Ectodermal cell (in vitro differentiated cells): ENCODE data around the gene RFX4.
A peak's percentile ranks its signal among the peaks of the same experiment; 100 is the strongest.

Experiments
- H3K27ac ChIP-seq: 2 replicates; pipeline ENCODE4 v1.7.0; 2013; ENCODE audit warnings: mild to moderate bottlenecking, low read depth, low read length; ENCODE audit not compliant: insufficient read depth, poor library complexity, severe bottlenecking
- H3K27me3 ChIP-seq: 2 replicates; pipeline ENCODE4 v1.7.0; 2013; ENCODE audit warnings: mild to moderate bottlenecking, low read length; ENCODE audit not compliant: insufficient read depth, control insufficient read depth, poor library complexity, severe bottlenecking
- H3K36me3 ChIP-seq: one replicate; pipeline ENCODE4 v1.7.0; 2013; ENCODE audit warnings: low read length; ENCODE audit not compliant: control insufficient read depth, insufficient read depth
- H3K4me1 ChIP-seq: one replicate; pipeline ENCODE4 v1.7.0; 2013; ENCODE audit warnings: low read length; ENCODE audit not compliant: control insufficient read depth, insufficient read depth
- H3K4me3 ChIP-seq: 2 replicates; pipeline ENCODE4 v1.7.0; 2013; ENCODE audit warnings: low read depth, low read length, control low read depth; ENCODE audit not compliant: insufficient read depth
- H3K9me3 ChIP-seq: 2 replicates; pipeline ENCODE4 v1.7.0; 2013; ENCODE audit warnings: mild to moderate bottlenecking, low read length, moderate library complexity; ENCODE audit not compliant: control insufficient read depth
- WGBS, 2 experiments: methylation state at CpG; one replicate each; pipeline ENCODE4 v1.1.7; 2013; ENCODE audit warnings: missing lambda C conversion rate in 2 of 2; 5-methylcytosine and 5-hydroxymethylcytosine counted together

RFX4 gene

DNA sequence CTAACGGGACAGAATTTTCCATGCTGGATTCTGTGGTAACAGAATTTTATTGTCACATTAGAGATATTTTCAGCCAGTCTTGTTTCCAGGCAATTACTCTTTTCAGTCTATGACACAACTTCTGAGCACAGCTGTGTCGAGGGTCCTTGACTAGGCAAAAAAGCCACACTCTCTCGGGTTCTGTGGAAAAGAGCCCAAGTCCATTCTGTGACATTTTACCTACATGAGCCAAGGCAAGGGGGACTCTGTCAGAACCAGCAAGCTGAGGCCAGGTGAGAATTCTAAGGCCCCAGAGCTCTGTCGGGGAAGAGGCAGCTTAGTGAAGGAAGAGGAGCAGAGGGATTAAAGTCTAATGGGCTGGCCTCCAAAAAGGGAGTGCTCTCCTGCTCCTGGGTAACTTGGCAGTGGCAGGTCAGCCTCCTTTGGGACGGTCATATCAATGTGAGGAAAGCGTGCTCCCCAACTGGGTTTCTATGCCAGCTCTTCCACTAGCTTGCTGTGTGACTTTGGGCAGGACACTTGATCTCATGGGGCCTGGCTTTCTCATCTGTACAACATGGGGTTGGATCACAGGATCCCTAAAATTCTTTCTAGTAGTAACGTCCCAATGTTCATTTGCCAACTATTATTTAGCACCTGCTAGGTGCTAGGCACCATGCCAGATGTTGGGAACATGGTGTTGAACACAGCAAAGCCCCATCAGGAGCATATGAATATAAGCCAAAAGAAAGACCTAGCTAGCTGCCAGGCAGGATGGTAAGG is 175.7 kb downstream of the RFX4 start:
- Histone ChIP-seq H3K27ac (no peak overlapping the region), H3K9me3 (no peaks in the 10 kb centered on the region), H3K4me1 (peaks cover 32% of the 10 kb centered on the region), H3K27me3 (no peaks in the 10 kb centered on the region), H3K4me3 (no peak overlapping the region), H3K36me3 (peaks cover 8% of the 10 kb centered on the region)
- WGBS, 2 experiments: 94 to 96% methylated on average over 7 of the region's 7 CpGs

DNA sequence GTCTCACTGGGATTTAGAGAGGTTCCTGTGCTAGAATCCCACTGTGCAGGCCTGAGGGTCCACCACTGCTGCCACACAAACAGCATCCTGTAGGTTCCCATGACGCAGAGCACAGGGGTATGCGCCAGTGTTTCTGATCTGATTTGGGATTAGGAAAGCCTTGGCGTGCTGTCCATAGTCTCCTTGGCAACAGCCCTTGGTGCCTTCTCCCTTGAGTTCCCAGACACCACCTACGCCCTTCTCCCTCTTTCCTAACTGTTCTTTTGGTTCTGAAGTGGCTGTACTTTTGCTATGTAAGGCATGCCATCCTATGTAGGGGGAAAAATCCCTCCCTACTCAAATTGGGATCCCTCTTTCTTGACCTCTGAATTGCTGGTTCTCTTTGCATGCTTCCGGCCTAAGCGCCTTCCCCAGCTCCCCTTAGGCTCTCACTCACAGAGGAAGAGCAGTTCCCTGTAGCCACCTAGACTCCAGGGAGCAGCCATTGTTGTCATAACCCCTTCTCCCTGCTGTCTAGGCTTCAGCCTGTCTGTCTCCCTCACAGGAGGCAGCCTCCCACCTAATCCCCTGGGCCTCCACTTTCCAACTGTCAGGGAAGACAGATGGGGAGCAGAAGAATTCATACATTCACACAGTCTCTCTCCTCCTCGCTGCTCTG is 176.9 kb downstream of the RFX4 start:
- H3K9me3 ChIP-seq: no peaks in the 10 kb centered on the region
- H3K4me3 ChIP-seq: no peak overlapping the region
- no peaks in the 10 kb centered on the region for H3K36me3 ChIP-seq
- no peaks in the 10 kb centered on the region for H3K27me3 ChIP-seq
- H3K4me1 ChIP-seq: peaks cover 42% of the 10 kb centered on the region
- H3K27ac ChIP-seq: peak overlapping the region; percentile 94
- WGBS, 2 experiments: 66 to 71% methylated on average over 7 of the region's 7 CpGs

DNA sequence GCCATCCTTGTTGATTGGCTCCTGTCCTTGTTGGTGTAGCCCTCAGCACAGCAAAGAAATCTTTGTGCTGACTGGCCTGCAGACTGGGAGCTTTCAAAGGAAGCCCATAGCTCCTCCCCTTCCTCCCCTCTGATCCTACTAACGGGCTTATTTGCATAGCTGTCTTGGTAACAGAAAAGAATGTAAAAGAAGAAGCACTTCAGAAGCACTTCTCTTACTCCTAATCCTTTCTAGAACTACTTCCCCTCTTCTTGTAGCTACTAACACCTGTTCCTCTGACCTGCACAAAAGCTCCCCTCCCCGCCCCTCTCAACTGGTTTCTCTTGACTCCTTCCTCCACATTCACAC is 177.4 kb downstream of the RFX4 start:
- peak overlapping the region; percentile 94 for H3K27ac ChIP-seq
- H3K4me1 ChIP-seq: peaks cover 46% of the 10 kb centered on the region
- WGBS, 2 experiments: 20 to 32% methylated on average over 2 of the region's 2 CpGs
- no peaks in the 10 kb centered on the region for H3K36me3 ChIP-seq
- H3K27me3 ChIP-seq: no peaks in the 10 kb centered on the region
- H3K9me3 ChIP-seq: no peaks in the 10 kb centered on the region
- H3K4me3 ChIP-seq: no peak overlapping the region

DNA sequence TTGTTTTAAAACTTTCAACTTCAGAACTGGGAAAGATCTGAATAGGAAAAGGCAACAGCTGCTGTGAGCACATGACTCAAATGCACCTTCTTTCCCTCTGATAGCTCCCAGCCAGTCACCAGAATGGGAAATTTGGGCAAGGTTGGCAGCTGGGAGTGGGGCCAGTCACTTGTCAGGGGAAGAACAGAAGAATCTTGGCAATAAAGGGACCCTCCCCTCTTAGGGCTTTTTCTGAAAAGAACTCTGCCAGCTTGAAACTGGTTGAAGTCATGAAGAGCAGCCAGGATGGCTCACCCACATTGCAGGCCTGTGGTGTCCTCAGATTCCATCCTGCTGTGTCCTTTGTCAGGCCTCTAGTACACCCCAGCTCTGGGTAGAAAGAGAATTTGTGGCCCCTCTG is 181.4 kb downstream of the RFX4 start:
- H3K9me3 ChIP-seq: no peaks in the 10 kb centered on the region
- H3K36me3 ChIP-seq: no peaks in the 10 kb centered on the region
- H3K27ac ChIP-seq: no peak overlapping the region
- H3K27me3 ChIP-seq: no peaks in the 10 kb centered on the region
- peaks cover 62% of the 10 kb centered on the region for H3K4me1 ChIP-seq
- no peak overlapping the region for H3K4me3 ChIP-seq

DNA sequence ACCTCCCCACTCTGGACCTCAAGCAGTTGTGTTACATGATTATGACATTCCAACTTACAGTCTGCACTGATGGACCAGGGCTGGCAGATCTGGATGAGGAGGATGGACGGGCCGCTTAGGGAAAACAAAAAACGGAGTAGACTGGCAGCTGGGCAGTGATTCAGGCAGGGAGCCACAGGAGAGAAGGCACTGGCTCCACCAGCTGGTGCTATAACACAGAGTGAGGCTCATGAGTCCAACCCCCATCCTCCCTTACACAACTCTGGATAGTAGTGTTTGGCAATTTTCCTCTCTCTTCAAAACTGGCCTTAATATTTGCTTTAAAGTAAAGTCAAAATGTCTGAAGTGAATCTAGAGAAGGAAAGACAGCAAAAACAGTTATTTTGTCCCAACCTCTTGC is 181.9 kb downstream of the RFX4 start:
- WGBS, 2 experiments: 89 to 92% methylated on average over 3 of the region's 3 CpGs
- no peak overlapping the region for H3K4me3 ChIP-seq
- H3K27ac ChIP-seq: no peak overlapping the region
- H3K27me3 ChIP-seq: no peaks in the 10 kb centered on the region
- peaks cover 62% of the 10 kb centered on the region for H3K4me1 ChIP-seq
- H3K36me3 ChIP-seq: no peaks in the 10 kb centered on the region
- H3K9me3 ChIP-seq: no peaks in the 10 kb centered on the region

DNA sequence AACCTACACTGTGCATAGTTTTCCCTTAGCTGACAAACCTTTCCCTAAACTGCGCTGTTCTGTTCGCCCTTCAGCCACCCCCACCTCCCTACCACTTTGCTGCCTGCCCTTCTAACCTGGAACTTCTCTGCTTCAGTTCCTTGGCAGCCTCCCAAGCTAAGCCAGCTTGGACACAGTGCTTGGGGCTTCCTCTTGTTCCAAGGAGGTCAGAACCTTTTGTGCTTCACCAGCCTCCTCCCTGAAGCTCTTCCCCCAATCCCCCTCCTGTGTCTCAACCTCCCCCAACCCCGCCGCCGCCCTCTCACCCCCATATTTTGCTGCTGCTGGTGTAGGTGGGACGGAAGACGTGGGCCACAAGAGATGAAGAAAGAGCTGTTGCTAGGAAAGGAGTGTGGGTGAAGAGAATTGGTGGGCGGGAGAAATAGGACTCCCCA is 183.6 kb downstream of the RFX4 start:
- WGBS, 2 experiments: 85 to 92% methylated on average over 2 to 4 of the region's 8 CpGs
- Histone ChIP-seq H3K4me3 (no peak overlapping the region), H3K4me1 (peaks cover 55% of the 10 kb centered on the region), H3K27me3 (no peaks in the 10 kb centered on the region), H3K36me3 (no peaks in the 10 kb centered on the region), H3K27ac (no peak overlapping the region), H3K9me3 (no peaks in the 10 kb centered on the region)

DNA sequence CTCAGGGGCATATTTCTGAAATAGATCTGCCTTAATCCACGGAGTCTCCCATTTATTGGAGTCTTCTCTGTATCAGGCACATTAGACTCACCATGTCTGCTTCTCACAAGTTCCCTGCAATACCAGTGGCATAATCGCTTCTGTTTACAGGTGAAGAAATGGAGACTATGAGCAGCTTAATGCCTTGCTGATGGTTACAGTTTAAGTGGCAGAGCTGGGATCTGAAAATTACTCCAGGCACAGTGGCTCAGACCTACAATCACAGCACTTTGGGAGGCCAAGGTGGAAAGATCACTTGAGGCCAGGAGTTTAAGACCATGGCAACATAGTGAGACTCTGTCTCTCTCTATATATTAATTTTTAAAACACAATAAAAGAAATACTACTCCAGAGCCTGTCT is 184.4 kb downstream of the RFX4 start:
- peak overlapping the region; percentile 73 for H3K27ac ChIP-seq
- H3K27me3 ChIP-seq: no peaks in the 10 kb centered on the region
- H3K9me3 ChIP-seq: no peaks in the 10 kb centered on the region
- H3K36me3 ChIP-seq: no peaks in the 10 kb centered on the region
- H3K4me1 ChIP-seq: peaks cover 55% of the 10 kb centered on the region
- WGBS, 2 experiments: 64 to 71% methylated on average over 2 of the region's 2 CpGs
- H3K4me3 ChIP-seq: no peak overlapping the region

DNA sequence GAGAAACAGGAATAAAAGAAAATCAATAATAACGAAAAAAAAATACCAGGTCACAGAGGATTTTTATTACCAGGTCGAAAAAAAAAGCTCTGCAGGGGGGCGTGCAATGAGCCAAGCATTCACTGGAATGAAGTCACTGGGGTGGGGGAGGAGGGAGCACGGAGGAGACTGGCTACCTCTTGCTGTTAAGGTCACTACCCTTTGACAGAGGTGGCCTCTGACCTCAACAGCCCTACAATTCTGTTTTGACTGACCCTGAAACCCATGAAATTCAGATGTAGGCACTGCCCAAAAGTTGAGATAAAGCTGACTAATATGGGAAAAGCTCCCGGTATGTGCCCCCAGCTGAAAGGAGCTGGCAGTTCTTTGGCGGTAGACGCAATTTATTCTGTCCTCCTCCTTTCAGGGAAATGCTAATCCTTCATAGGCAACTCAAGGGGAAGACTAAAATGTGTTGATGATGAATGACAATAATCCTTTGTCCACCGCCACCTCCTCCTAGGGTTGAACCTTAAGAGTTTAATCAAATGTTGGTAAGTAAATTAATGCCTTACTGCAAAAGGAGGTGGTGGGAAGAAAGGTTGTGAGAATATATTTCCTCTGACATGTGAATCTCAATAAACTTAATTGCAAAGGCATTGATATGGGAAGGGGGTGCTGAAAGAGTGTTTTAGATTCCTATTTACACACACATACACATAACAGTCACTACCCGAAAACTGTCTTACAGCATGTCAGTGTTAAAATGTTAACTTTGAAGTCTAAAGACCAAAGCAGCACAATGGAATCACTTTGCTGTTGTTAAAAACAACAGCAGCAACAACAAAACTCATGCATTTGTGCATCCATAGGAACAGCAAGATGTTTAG is 185.4 kb downstream of the RFX4 start:
- Histone ChIP-seq H3K27me3 (no peaks in the 10 kb centered on the region), H3K36me3 (no peaks in the 10 kb centered on the region), H3K9me3 (no peaks in the 10 kb centered on the region), H3K4me3 (no peak overlapping the region), H3K27ac (peak overlapping the region; percentile 94), H3K4me1 (peaks cover 55% of the 10 kb centered on the region)
- WGBS, 2 experiments: 3 to 6% methylated on average over 9 of the region's 9 CpGs

DNA sequence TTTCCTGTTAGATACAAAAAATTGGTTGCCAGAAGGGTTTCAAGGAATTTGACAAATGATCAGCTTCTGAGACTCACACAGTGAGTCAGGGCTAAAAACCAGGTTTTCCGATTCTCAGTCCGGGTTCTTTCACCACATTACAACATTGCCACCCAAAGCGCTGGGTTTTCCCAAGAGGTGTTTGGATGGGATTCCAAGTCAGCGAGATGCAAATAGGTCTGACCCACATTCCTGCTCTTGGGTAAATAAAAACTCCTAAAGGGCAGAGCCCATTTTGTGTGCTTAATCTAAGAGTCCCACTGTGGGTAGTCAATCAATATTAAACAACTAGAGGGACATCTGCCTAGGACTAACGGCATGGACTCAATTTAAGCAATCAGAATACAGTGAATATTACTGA is 186.3 kb downstream of the RFX4 start:
- WGBS, 2 experiments: 6 to 8% methylated on average over 4 to 5 of the region's 5 CpGs
- Histone ChIP-seq H3K27ac (peak overlapping the region; percentile 94), H3K4me1 (peaks cover 50% of the 10 kb centered on the region), H3K4me3 (no peak overlapping the region), H3K9me3 (no peaks in the 10 kb centered on the region), H3K36me3 (no peaks in the 10 kb centered on the region), H3K27me3 (no peaks in the 10 kb centered on the region)

DNA sequence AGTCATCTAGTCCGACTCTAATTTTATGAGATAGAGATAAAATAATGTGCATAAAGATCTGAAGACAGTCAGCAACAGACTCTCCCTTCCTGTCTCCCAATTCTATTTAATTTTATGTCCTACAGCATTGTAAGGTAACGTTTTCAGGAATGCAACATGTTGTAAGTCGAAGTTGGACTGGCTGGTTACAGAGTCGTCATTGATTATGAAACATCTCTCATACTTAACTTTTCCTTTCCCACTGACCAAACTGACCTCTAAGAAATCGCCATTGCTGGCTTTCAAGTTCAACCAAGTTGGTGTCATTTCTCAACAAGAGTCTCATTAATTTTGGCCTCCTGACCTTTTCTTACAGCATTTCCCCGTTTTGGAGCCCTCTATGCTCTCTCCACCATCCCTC is 186.7 kb downstream of the RFX4 start:
- Histone ChIP-seq H3K4me1 (peaks cover 45% of the 10 kb centered on the region), H3K9me3 (no peaks in the 10 kb centered on the region), H3K36me3 (no peaks in the 10 kb centered on the region), H3K27me3 (no peaks in the 10 kb centered on the region), H3K27ac (peak overlapping the region; percentile 94), H3K4me3 (no peak overlapping the region)
- WGBS, 2 experiments: 73 to 74% methylated on average over 5 to 6 of the region's 6 CpGs
